NCI-H2171 treated with DMSO at 0.1 percent for 48 hours (cell line): Measurements from ENCODE around the gene CCL24.
"Not testable (repeated sequence)": the region's sequence is repeated elsewhere in the genome, so short reads cannot be mapped to it uniquely, and the experiment has no call there.

Experiments used
- DNase-seq: peaks from one replicate; lab custom pipeline; 2025; lab: John Stamatoyannopoulos, UW

The CCL24 gene, protein sequence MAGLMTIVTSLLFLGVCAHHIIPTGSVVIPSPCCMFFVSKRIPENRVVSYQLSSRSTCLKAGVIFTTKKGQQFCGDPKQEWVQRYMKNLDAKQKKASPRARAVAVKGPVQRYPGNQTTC

DNA sequence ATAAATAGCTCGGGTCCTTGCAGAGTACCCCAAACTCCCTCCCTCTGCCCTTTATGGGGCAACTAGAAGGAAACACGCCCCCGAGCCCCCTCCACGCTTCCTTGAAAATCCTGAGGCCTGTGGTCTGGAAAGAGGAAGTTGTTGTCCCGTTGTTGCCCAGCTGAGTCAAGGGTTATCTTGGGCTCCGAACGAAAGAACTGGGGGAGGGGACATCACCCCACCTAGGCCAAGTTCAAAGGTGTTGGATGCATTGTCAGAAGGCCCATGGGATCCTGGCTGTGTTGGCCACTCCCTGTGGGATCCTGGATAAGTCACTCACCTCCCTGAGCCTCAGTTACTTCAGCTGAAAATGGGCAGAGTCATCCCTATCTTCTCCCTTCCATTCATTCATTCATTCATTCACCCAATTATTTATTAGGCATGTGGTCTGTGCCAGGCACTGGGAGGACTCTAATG is at the start of gene CCL24:
CCL24 (minus strand) TSS at position 26 of the 456 bp plus-strand sequence. CDS start 91 bp downstream, outside the sequence.
- no peak for DNase-seq

DNA sequence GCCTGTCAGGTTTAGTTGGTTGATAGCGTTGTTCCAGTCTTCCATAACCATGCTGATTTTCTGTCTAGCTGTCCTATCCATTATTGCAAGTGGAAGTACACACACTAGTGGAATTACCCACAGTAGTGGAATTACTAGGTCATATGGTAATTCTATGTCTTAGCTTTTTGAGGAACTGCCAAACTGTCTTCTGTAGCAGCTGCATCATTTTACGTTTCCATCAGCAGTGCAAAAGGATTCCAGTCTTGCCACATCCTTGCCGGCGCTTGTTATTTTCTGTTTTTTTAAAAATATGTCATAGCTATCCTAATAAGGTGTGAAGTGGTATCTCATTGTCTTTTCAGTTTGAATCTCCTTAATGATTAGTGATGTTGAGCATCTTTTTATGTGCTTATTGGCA is 48.0 kb upstream of the CCL24 start:
- no peak for DNase-seq

- DNase-seq: no peak
Measured at GRCh38 chr7:75858410-75858809, 44.8 kb upstream of the CCL24 start.

DNA sequence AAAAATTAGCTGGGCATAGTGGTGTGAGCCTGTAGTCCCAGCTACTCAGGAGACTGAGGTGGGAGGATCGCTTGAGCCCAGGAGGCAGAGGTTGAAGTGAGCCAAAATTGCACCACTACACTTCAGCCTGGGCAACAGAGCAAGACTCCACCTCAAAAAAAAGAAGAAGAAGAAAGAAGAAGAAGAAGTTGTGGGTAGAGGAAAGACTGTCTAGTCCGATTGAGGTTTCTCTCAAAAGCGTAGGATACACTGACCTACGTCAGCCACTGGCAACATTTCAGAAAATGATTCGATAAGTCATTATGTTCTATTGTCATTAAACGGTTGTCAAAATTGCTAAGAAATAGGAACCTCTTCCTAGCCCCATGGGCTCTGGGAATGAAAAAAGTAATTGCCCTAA is 42.9 kb upstream of the CCL24 start:
- DNase-seq: no peak

- DNase-seq: not testable (repeated sequence)
Measured at GRCh38 chr7:75854813-75855345, 41.3 kb upstream of the CCL24 start.

DNA sequence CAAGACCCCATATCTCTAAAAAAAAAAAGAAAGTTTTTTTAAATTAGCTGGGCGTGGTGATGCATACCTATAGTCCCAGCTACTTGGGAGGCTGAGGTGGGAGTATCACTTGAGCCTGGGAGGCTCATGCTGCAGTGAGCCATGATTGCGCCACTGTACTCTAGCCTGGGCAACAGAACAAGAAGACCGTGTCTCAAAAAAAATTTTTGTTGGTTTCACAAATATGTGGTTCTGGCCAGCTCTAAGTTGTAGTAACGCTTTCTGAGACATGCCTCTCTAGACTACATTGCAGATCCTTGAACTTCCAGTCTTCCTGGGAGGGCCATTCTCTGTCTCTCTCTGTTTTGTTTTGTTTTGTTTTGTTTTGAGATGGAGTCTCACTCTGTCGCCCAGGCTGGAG is 40.6 kb upstream of the CCL24 start:
- DNase-seq: no peak

GRCh38 chr7:75850235-75850634 is 36.6 kb upstream of the CCL24 start:
- DNase-seq: no peak

- DNase-seq: no peak
Measured at GRCh38 chr7:75849573-75849972, 36.0 kb upstream of the CCL24 start.

- no peak for DNase-seq
Measured at GRCh38 chr7:75847707-75848106, 34.1 kb upstream of the CCL24 start.

DNA sequence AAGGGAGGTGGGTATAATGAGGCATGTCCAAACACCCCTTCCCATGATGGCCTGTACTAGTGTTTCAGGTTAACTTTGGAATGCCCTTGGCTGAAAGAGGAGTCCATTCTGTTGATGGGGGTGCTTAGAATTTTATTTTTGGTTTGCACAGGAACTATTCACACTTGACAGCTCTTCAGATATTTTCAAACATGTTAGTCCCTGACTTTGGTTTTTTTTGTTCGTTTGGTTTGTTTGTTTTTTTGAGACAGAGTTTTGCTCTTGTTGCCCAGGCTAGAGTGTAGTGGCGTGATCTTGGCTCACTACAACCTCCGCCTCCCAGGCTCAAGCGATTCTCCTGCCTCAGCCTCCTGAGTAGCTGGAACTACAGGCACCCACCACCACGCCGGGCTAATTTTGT is 31.5 kb upstream of the CCL24 start:
- DNase-seq: not testable (repeated sequence)

DNA sequence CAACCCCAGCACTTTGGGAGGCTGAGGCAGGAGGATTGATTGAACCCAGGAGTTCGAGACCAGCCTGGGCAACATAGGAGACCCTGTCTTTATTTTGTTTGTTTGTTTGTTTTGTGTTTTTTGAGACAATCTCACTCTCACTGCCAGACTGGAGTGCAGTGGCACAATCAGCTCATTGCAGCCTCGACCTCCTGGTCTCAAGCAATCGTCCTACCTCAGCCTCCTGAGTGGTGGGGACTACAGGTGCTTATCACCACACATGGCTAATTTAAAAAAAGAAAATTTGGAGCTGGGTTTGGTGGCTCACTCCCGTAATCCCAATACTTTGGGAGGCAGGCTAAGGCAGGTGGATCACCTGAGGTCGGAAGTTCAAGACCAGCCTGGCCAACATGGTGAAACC is 30.6 kb upstream of the CCL24 start:
- no peak for DNase-seq

GRCh38 chr7:75843613-75844116 is 30.1 kb upstream of the CCL24 start:
- no peak for DNase-seq

DNA sequence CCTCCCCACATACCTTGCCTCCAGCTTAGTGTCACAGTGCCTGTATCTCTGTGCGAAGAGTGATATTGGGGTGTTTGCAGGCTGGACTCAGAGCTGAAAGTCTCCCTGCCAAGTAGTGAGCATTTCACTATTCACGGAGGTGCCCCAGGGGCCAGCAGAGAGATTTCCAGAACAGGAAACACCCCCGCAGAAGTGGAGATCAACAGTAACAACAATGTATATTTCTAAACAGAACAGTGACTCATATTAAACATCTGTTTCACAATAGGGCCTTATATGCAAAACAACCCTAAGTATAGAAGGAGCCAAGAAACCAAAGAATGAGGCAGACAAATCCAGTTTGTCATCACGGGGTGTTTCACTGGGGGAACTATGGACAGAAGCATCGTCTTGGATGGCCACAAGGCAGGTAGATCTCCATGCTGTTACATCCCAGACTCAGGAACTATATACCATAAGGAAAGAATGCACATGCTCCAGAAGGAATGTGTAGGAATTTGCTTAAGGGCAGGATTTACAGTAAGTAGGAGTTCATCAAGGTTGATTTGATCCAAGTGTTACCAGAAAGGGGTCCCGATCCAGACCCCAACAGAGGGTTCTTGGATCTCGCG is 29.3 kb upstream of the CCL24 start:
- no peak for DNase-seq

DNA sequence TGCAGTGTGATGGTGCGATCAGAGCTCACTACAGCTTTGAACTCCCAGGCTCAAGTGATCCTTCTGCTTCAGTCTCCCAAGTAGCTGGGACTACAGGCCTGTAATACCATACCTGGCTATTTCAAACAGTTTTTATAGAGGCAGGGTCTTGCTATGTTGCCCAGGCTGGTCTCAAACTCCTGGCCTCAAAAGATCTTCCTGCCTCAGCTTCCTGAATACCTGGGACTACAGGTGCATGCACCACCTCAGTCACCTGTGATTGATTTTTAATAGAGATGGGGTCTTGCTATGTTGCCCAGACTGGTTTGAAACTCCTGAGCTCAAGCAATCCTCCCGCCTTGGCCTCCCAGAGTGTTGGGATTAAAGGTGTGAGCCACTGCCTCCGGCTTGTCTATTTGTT is 26.4 kb upstream of the CCL24 start:
- no peak for DNase-seq

GRCh38 chr7:75838281-75838930 is 24.8 kb upstream of the CCL24 start:
- DNase-seq: not testable (repeated sequence)

DNA sequence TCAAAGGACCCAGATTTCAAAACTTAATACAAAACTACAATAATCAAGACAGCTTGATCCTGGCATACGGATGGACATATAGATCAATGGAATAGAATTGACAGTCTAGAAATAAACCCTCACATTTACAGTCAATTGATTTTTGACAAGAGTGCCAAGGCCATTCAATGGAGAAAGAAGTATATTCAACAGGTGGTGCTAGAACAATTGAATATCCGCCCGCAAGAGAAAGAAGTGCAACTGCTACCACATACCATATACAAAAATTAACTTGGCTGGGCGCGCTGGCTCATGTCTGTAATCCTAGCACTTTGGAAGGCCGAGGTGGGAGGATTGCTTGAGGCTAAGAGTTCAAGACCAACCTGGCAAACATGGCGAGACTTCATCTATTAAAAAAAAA is 23.2 kb upstream of the CCL24 start:
- no peak for DNase-seq

- DNase-seq: no peak
Measured at GRCh38 chr7:75835688-75836285, 22.2 kb upstream of the CCL24 start.

DNA sequence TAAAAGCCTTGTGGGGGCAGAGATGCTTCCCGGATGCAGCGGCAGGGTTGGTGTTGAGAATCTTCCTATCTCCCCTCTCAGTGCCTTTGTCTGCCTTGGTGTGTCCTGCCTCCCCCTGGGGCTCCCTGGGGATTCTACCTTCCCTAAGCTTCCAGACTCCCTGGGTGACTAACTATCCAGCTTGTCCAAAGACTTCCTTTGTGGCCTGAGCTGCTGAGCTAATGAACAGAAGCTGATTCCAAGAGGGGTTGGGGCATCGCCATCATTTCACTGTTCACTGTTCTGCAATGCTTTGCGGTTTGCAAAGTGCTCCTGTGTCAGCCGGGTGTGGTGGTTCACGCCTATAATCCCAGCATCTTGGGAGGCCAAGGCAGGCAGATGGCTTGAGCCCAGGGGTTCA is 20.1 kb upstream of the CCL24 start:
- not testable (repeated sequence) for DNase-seq

- no peak for DNase-seq
Measured at GRCh38 chr7:75830978-75831377, 17.4 kb upstream of the CCL24 start.

DNA sequence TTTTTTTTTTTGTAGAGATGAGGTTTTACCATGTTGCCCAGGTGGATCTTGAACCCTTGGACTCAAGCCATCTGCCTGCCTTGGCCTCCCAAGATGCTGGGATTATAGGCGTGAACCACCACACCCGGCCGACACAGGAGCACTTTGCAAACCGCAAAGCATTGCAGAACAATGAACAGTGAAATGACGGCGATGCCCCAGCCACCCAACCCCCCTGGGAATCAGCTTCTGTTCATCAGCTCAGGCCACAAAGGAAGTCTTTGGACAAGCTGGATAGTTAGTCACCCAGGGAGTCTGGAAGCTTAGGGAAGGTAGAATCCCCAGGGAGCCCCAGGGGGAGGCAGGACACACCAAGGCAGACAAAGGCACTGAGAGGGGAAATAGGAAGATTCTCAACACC is 16.1 kb upstream of the CCL24 start:
- DNase-seq: not testable (repeated sequence)

- DNase-seq: peak; percentile 30
Measured at GRCh38 chr7:75823198-75823910, 9.7 kb upstream of the CCL24 start.

- no peak for DNase-seq
Measured at GRCh38 chr7:75820688-75821087, 7.1 kb upstream of the CCL24 start.
